ENCODE results near the gene BCO2.

- TF ChIP-seq CTCF (conservative IDR thresholded peaks at IDR 0.05; ENCODE audit: low read depth, low read length): no peak
- TF ChIP-seq EZH2 (IDR thresholded peaks at IDR 0.05; ENCODE audit: low read length, unreplicated experiment): no peak
- no peak for TF ChIP-seq EZH2phosphoT487 (IDR thresholded peaks at IDR 0.05; ENCODE audit: borderline replicate concordance, low read length)
These were observed 72.9 kb downstream of the BCO2 start for GRCh38 chr11:112248201-112248600.
